HG03196 (cell line): ENCODE data around the gene ATP5PB.

Source experiments
- ATAC-seq: cut with Tn5 transposase; IDR thresholded peaks from one replicate; pipeline ENCODE4 v1.9.1; 2021; ENCODE audit not compliant: unreplicated experiment

Gene ATP5PB

GRCh38 chr1:111446967-111447892, 2.0 kb upstream of the ATP5PB start:
- ATAC-seq = no peak

- ATAC-seq = peak; percentile 18
Measured at GRCh38 chr1:111448482-111448917, 764 bp upstream of the ATP5PB start.

- no peak for ATAC-seq
Measured at GRCh38 chr1:111449703-111450017, 396 bp downstream of the ATP5PB start.

GRCh38 chr1:111450185-111450584, 921 bp downstream of the ATP5PB start:
- no peak for ATAC-seq

- ATAC-seq = no peak
Measured at GRCh38 chr1:111452581-111452980, 3.3 kb downstream of the ATP5PB start.

GRCh38 chr1:111453706-111454105, 4.4 kb downstream of the ATP5PB start:
- ATAC-seq = no peak

- no peak for ATAC-seq
Measured at GRCh38 chr1:111454859-111455641, 5.8 kb downstream of the ATP5PB start.

- no peak for ATAC-seq
Measured at GRCh38 chr1:111455642-111456031, 6.4 kb downstream of the ATP5PB start.

- ATAC-seq = no peak
Measured at GRCh38 chr1:111461765-111462164, 12.5 kb downstream of the ATP5PB start.

- no peak for ATAC-seq
Measured at GRCh38 chr1:111462370-111463028, 13.2 kb downstream of the ATP5PB start.

- no peak for ATAC-seq
Measured at GRCh38 chr1:111463029-111463683, 13.9 kb downstream of the ATP5PB start.

GRCh38 chr1:111465754-111466153, 16.5 kb downstream of the ATP5PB start:
- ATAC-seq = no peak

- no peak for ATAC-seq
Measured at GRCh38 chr1:111466480-111466879, 17.2 kb downstream of the ATP5PB start.

GRCh38 chr1:111467865-111468716, 18.8 kb downstream of the ATP5PB start:
- ATAC-seq = no peak

GRCh38 chr1:111468717-111469100, 19.4 kb downstream of the ATP5PB start:
- ATAC-seq = no peak

GRCh38 chr1:111469539-111469938, 20.3 kb downstream of the ATP5PB start:
- no peak for ATAC-seq

- no peak for ATAC-seq
Measured at GRCh38 chr1:111470596-111470995, 21.3 kb downstream of the ATP5PB start.

- peak; percentile 53 for ATAC-seq
Measured at GRCh38 chr1:111471012-111471411, 21.7 kb downstream of the ATP5PB start.

- no peak for ATAC-seq
Measured at GRCh38 chr1:111471538-111471937, 22.3 kb downstream of the ATP5PB start.

- ATAC-seq = no peak
Measured at GRCh38 chr1:111474106-111474505, 24.8 kb downstream of the ATP5PB start.
